H9 (cell line): ENCODE measurements around the gene MAP6. TPM values are rescaled to one million over a fixed set of nuclear protein-coding genes. Genes with fewer than 3 reads are reported as not detected.

Experiments used
- DNase-seq: peaks from one replicate; pipeline ENCODE4 v3.0.0-alpha.2; 2017
- H2AFZ ChIP-seq: one replicate; pipeline ENCODE4 v1.6.1; 2013; ENCODE audit warnings: mild to moderate bottlenecking, low read length, control low read depth, moderate library complexity
- H2AK5ac ChIP-seq: 2 replicates; pipeline ENCODE4 v1.6.1; 2013; ENCODE audit warnings: low read length, control low read depth, mixed read lengths; ENCODE audit not compliant: insufficient read length
- H2BK120ac ChIP-seq: one replicate; pipeline ENCODE4 v1.6.1; 2013; ENCODE audit warnings: low read depth, mild to moderate bottlenecking, low read length, control low read depth, inconsistent platforms; ENCODE audit not compliant: poor library complexity, severe bottlenecking
- H2BK12ac ChIP-seq: 2 replicates; pipeline ENCODE4 v1.6.1; 2013; ENCODE audit warnings: low read length, control low read depth, mixed read lengths, low read depth; ENCODE audit not compliant: insufficient read length
- H2BK15ac ChIP-seq: 2 replicates; pipeline ENCODE4 v1.6.1; 2013; ENCODE audit warnings: low read depth, low read length, control low read depth
- H2BK20ac ChIP-seq: one replicate; pipeline ENCODE4 v1.6.1; 2013; ENCODE audit warnings: low read depth, mild to moderate bottlenecking, low read length, control low read depth, inconsistent platforms; ENCODE audit not compliant: poor library complexity, severe bottlenecking
- H2BK5ac ChIP-seq: 2 replicates; pipeline ENCODE4 v1.6.1; 2013; ENCODE audit warnings: low read length, control low read depth, mixed read lengths; ENCODE audit not compliant: insufficient read length
- H3K14ac ChIP-seq: 2 replicates; pipeline ENCODE4 v1.6.1; 2013; ENCODE audit warnings: low read length, control low read depth; ENCODE audit not compliant: insufficient read depth
- H3K18ac ChIP-seq: 2 replicates; pipeline ENCODE4 v1.6.1; 2013; ENCODE audit warnings: low read depth, mild to moderate bottlenecking, mixed read lengths, low read length, control low read depth; ENCODE audit not compliant: insufficient read length
- H3K23ac ChIP-seq: 2 replicates; pipeline ENCODE4 v1.6.1; 2013; ENCODE audit warnings: low read length, control low read depth, mixed read lengths, low read depth; ENCODE audit not compliant: insufficient read length
- H3K23me2 ChIP-seq: 2 replicates; pipeline ENCODE4 v1.6.1; 2013; ENCODE audit warnings: low read depth, mild to moderate bottlenecking, mixed read lengths, low read length, control low read depth; ENCODE audit not compliant: insufficient read length, poor library complexity, severe bottlenecking
- H3K27ac ChIP-seq: 2 replicates; pipeline ENCODE4 v1.5.1; 2013; ENCODE audit warnings: low read length, control low read depth, mixed read lengths, low read depth; ENCODE audit not compliant: insufficient read length
- H3K27me3 ChIP-seq: 2 replicates; pipeline ENCODE4 v1.6.1; 2013; ENCODE audit warnings: low read length, control low read depth, inconsistent platforms; ENCODE audit not compliant: insufficient read depth
- H3K4ac ChIP-seq: 2 replicates; pipeline ENCODE4 v1.6.1; 2013; ENCODE audit warnings: low read depth, mild to moderate bottlenecking, control low read depth, inconsistent platforms, low read length, moderate library complexity
- H3K4me1 ChIP-seq: 2 replicates; pipeline ENCODE4 v1.6.1; 2013; ENCODE audit warnings: low read length, control low read depth, inconsistent platforms; ENCODE audit not compliant: insufficient read depth
- H3K4me2 ChIP-seq: 2 replicates; pipeline ENCODE4 v1.6.1; 2013; ENCODE audit warnings: low read length, control low read depth, mixed read lengths; ENCODE audit not compliant: insufficient read length, insufficient read depth
- H3K56ac ChIP-seq: 2 replicates; pipeline ENCODE4 v1.6.1; 2013; ENCODE audit warnings: low read depth, mild to moderate bottlenecking, mixed read lengths, low read length, control low read depth; ENCODE audit not compliant: insufficient read length
- H3K79me1 ChIP-seq: 2 replicates; pipeline ENCODE4 v1.6.1; 2013; ENCODE audit warnings: low read depth, mild to moderate bottlenecking, moderate library complexity, low read length, control low read depth, inconsistent platforms; ENCODE audit not compliant: insufficient read depth, poor library complexity, severe bottlenecking
- H3K79me2 ChIP-seq: 2 replicates; pipeline ENCODE4 v1.6.1; 2013; ENCODE audit warnings: low read length, control low read depth, inconsistent platforms; ENCODE audit not compliant: insufficient read depth
- H3K9ac ChIP-seq: 2 replicates; pipeline ENCODE4 v1.6.1; 2013; ENCODE audit warnings: low read length, control low read depth, mixed read lengths; ENCODE audit not compliant: insufficient read length; ENCODE audit errors: extremely low read depth
- H3K9me3 ChIP-seq: one replicate; pipeline ENCODE4 v1.6.1; 2013; ENCODE audit warnings: low read depth, low read length, inconsistent platforms; ENCODE audit not compliant: control insufficient read depth
- H3T11ph ChIP-seq: one replicate; pipeline ENCODE4 v1.6.1; 2013; ENCODE audit warnings: mild to moderate bottlenecking, low read length, control low read depth, inconsistent platforms
- H4K20me1 ChIP-seq: one replicate; pipeline ENCODE4 v1.6.1; 2013; ENCODE audit not compliant: control insufficient read depth, insufficient read length, insufficient read depth
- H4K5ac ChIP-seq: 2 replicates; pipeline ENCODE4 v1.6.1; 2013; ENCODE audit warnings: low read depth, mild to moderate bottlenecking, mixed read lengths, low read length, control low read depth; ENCODE audit not compliant: insufficient read length
- H4K8ac ChIP-seq: replicated peaks from 2 replicates; pipeline ENCODE4 v1.6.1; 2013; ENCODE audit warnings: low read length, control low read depth, mixed read lengths, low read depth; ENCODE audit not compliant: insufficient read length
- H4K91ac ChIP-seq: 2 replicates; pipeline ENCODE4 v1.6.1; 2013; ENCODE audit warnings: low read depth, mild to moderate bottlenecking, moderate library complexity, mixed read lengths, low read length, control low read depth; ENCODE audit not compliant: insufficient read length
- H3K27ac Mint-ChIP-seq, 3 experiments: 2 replicates in 2 of 3; 3 replicates in 1 of 3; pipeline ENCODE4 v1.8.0; 2020 to 2021; ENCODE audit warnings: mixed read lengths in 3 of 3, mild to moderate bottlenecking in 1 of 3, moderate library complexity in 1 of 3
- H3K27me3 Mint-ChIP-seq: 2 replicates; pipeline ENCODE4 v1.8.0; 2021; ENCODE audit warnings: low read depth, mild to moderate bottlenecking, moderate library complexity, mixed read lengths
- H3K36me3 Mint-ChIP-seq, 3 experiments: 2 replicates in 2 of 3; 3 replicates in 1 of 3; pipeline ENCODE4 v1.8.0; 2020 to 2021; ENCODE audit warnings: low read depth in 3 of 3, mixed read lengths in 3 of 3; ENCODE audit not compliant: insufficient read depth in 1 of 3
- H3K4me1 Mint-ChIP-seq, 2 experiments: 2 replicates each; pipeline ENCODE4 v1.8.0; 2020; ENCODE audit warnings: mixed read lengths in 2 of 2
- H3K4me3 Mint-ChIP-seq, 2 experiments: 2 replicates in 1 of 2; 3 replicates in 1 of 2; pipeline ENCODE4 v1.8.0; 2020 to 2021; ENCODE audit warnings: mild to moderate bottlenecking in 2 of 2, mixed read lengths in 2 of 2, moderate library complexity in 1 of 2
- H3K9me3 Mint-ChIP-seq, 2 experiments: 2 replicates in 1 of 2; 3 replicates in 1 of 2; pipeline ENCODE4 v1.8.0; 2020; ENCODE audit warnings: mild to moderate bottlenecking in 2 of 2, mixed read lengths in 2 of 2, moderate library complexity in 1 of 2
- WGBS: extraction: QIAGEN DNeasy Blood & Tissue Kit; methylation state at CpG from one replicate; pipeline ENCODE4 v1.1.7; 2013; ENCODE audit warnings: missing lambda C conversion rate, low lambda C conversion rate, mixed read lengths; ENCODE audit not compliant: insufficient read length; ENCODE audit errors: extremely low coverage; 5-methylcytosine and 5-hydroxymethylcytosine counted together
- total RNA-seq: library from RNA; stranded (reverse); gene quantifications from 2 replicates; pipeline ENCODE4 v1.2.1, GENCODE V29; 2021
- TF ChIP-seq, protein P1 (sequence below): fragments of 200-600 bp; sonication (generic); conservative IDR thresholded peaks from 3 replicates; pipeline ENCODE4 v1.8.0; 2021; ENCODE audit warnings: antibody characterized with exemption, mild to moderate bottlenecking

Gene MAP6
- total RNA-seq, 1 experiment from 2014 or later: 0.77 TPM

- Histone ChIP-seq H3K79me1 (no peaks in the 10 kb centered on the region), H3K4me1 (peaks cover 4% of the 10 kb centered on the region; the same call in 1 of the 2 replicates), H2AK5ac (no peak overlapping the region), H3T11ph (no peak overlapping the region), H3K27me3 (peaks cover 59% of the 10 kb centered on the region), H3K56ac (no peak overlapping the region), H3K14ac (no peak overlapping the region), H3K79me2 (no peaks in the 10 kb centered on the region), H2BK15ac (no peak overlapping the region), H3K4ac (no peak overlapping the region), H3K23ac (no peak overlapping the region), H4K91ac (no peak overlapping the region), H4K8ac (no peak overlapping the region), H3K27ac (no peak overlapping the region), H4K5ac (no peak overlapping the region), H3K9me3 (no peaks in the 10 kb centered on the region), H3K9ac (no peak overlapping the region), H2BK12ac (no peak overlapping the region), H2BK20ac (no peak overlapping the region), H3K4me2 (peak overlapping the region; percentile 43), H2AFZ (no peak overlapping the region), H4K20me1 (no peaks in the 10 kb centered on the region), H3K18ac (no peak overlapping the region), H2BK120ac (no peak overlapping the region), H3K23me2 (peaks cover 11% of the 10 kb centered on the region), H2BK5ac (no peak overlapping the region)
- H3K27ac Mint-ChIP-seq: peak overlapping the region in 1 of 3 experiments; percentile 84; a peak in 1 of 7 replicates
- peak; percentile 73 for DNase-seq
- H3K9me3 Mint-ChIP-seq: peaks cover 0 to 6% of the 10 kb centered on the region in 2 experiments; a peak in 2 of 5 replicates
- WGBS: no CpG with 5 or more reads among the region's 73 CpGs
- peak overlapping the region; percentile 56 to 90 for H3K4me3 Mint-ChIP-seq
- peaks cover 84% of the 10 kb centered on the region for H3K27me3 Mint-ChIP-seq
- H3K36me3 Mint-ChIP-seq: no peaks in the 10 kb centered on the region; a peak in 2 of 7 replicates
- H3K4me1 Mint-ChIP-seq: peaks cover 34 to 45% of the 10 kb centered on the region in 2 experiments
- TF ChIP-seq, protein P1, sequence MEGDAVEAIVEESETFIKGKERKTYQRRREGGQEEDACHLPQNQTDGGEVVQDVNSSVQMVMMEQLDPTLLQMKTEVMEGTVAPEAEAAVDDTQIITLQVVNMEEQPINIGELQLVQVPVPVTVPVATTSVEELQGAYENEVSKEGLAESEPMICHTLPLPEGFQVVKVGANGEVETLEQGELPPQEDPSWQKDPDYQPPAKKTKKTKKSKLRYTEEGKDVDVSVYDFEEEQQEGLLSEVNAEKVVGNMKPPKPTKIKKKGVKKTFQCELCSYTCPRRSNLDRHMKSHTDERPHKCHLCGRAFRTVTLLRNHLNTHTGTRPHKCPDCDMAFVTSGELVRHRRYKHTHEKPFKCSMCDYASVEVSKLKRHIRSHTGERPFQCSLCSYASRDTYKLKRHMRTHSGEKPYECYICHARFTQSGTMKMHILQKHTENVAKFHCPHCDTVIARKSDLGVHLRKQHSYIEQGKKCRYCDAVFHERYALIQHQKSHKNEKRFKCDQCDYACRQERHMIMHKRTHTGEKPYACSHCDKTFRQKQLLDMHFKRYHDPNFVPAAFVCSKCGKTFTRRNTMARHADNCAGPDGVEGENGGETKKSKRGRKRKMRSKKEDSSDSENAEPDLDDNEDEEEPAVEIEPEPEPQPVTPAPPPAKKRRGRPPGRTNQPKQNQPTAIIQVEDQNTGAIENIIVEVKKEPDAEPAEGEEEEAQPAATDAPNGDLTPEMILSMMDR: no peak
Observed at GRCh38 chr11:75667831-75668450, 897 bp downstream of the MAP6 start.
